IMR-90 (cell line): ENCODE measurements around the gene NMT1.

Experiments
- CEBPB ChIP-seq: IDR thresholded peaks from 2 replicates; pipeline ENCODE4 v1.6.1; 2012; ENCODE audit warnings: low read depth, low read length, improper control_type of control experiment
- MXI1 ChIP-seq: IDR thresholded peaks from 2 replicates; pipeline ENCODE4 v1.6.1; 2012; ENCODE audit warnings: low read depth, mild to moderate bottlenecking, low read length, moderate library complexity, borderline replicate concordance
- POLR2A ChIP-seq: IDR thresholded peaks from 2 replicates; pipeline ENCODE4 v1.6.1; 2012; ENCODE audit warnings: mild to moderate bottlenecking, low read depth, low read length
- RAD21 ChIP-seq: IDR thresholded peaks from 2 replicates; pipeline ENCODE4 v1.6.1; 2012; ENCODE audit warnings: low read length, improper control_type of control experiment
- RCOR1 ChIP-seq: IDR thresholded peaks from 2 replicates; pipeline ENCODE4 v1.6.1; 2012; ENCODE audit warnings: mild to moderate bottlenecking, low read length, improper control_type of control experiment; ENCODE audit not compliant: insufficient replicate concordance
- RFX5 ChIP-seq: IDR thresholded peaks from 2 replicates; pipeline ENCODE4 v1.8.0; 2012; ENCODE audit warnings: low read depth, mild to moderate bottlenecking, low read length, moderate library complexity
- SMC3 ChIP-seq: fragments of 150-350 bp; IDR thresholded peaks from 2 replicates; pipeline ENCODE4 v1.6.1; 2016; ENCODE audit warnings: low read depth, mild to moderate bottlenecking, antibody characterized with exemption, low read length, moderate library complexity
- TF ChIP-seq, protein P1 (sequence below): conservative IDR thresholded peaks from 2 replicates; pipeline ENCODE4 v1.5.1; 2012; ENCODE audit warnings: mild to moderate bottlenecking, low read depth, low read length, improper control_type of control experiment

DNA sequence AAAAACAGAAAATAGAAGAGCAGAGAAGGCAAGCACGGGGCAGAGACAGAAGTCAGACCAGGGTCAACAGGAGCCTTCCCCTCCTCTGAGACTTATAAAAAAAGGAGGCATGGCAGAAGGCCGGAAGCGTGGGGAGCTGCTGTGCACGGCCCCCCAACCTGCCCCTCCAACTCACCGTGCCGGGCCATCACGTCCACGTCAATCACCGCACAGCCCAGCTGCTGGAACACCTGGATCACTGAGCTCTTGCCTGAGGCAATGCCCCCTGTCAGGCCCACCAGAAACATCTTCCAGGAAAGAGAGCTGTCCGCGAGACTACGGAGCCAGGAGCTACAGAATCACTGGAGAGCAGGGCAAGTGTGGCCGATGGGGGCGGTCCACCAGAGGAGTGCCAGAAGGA, 26.5 kb upstream of the NMT1 start:
- TF ChIP-seq, protein P1, sequence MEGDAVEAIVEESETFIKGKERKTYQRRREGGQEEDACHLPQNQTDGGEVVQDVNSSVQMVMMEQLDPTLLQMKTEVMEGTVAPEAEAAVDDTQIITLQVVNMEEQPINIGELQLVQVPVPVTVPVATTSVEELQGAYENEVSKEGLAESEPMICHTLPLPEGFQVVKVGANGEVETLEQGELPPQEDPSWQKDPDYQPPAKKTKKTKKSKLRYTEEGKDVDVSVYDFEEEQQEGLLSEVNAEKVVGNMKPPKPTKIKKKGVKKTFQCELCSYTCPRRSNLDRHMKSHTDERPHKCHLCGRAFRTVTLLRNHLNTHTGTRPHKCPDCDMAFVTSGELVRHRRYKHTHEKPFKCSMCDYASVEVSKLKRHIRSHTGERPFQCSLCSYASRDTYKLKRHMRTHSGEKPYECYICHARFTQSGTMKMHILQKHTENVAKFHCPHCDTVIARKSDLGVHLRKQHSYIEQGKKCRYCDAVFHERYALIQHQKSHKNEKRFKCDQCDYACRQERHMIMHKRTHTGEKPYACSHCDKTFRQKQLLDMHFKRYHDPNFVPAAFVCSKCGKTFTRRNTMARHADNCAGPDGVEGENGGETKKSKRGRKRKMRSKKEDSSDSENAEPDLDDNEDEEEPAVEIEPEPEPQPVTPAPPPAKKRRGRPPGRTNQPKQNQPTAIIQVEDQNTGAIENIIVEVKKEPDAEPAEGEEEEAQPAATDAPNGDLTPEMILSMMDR, result no peak
- TF ChIP-seq POLR2A (no peak), RAD21 (no peak), CEBPB (no peak), RFX5 (no peak), MXI1 (no peak), RCOR1 (no peak), SMC3 (no peak)
